ENCODE data around the gene TRIM26. TPM values are rescaled to one million over a fixed set of nuclear protein-coding genes. Genes with fewer than 3 reads are reported as not detected.

TRIM26 gene
- total and polyA plus RNA-seq, 2 of the 8 experiments (the other 6 are each of a cell fraction or from before 2014, with no cell fraction given): 21.5 to 32.3 TPM

DNA sequence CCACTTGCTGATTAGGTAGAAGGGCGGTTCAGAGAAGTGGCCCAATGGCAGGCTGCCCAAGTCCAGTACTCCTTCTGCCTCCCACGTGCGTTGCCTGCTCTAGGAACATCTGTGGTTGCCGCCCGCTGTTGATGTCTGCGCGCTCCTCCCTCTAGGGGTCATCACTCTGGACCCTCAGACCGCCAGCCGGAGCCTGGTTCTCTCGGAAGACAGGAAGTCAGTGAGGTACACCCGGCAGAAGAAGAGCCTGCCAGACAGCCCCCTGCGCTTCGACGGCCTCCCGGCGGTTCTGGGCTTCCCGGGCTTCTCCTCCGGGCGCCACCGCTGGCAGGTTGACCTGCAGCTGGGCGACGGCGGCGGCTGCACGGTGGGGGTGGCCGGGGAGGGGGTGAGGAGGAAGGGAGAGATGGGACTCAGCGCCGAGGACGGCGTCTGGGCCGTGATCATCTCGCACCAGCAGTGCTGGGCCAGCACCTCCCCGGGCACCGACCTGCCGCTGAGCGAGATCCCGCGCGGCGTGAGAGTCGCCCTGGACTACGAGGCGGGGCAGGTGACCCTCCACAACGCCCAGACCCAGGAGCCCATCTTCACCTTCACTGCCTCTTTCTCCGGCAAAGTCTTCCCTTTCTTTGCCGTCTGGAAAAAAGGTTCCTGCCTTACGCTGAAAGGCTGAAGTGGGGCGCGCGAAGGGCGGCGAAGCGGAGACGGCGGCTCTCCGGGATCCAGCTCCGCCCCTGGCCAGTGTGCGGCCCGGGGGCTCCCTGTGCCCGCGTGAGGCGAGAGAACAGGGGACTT lies 41.3 kb downstream of the TRIM26 start (continued):
- peak in 2 of 3 experiments; percentile 4 to 32; a peak in 1 of 4 replicates for TF ChIP-seq CTCF (IDR thresholded peaks at IDR 0.05; ENCODE audit: control extremely low read depth in 1 of 3, insufficient read depth in 1 of 3, low read depth in 1 of 3, low read length in 3 of 3)
- TF ChIP-seq, protein P1, sequence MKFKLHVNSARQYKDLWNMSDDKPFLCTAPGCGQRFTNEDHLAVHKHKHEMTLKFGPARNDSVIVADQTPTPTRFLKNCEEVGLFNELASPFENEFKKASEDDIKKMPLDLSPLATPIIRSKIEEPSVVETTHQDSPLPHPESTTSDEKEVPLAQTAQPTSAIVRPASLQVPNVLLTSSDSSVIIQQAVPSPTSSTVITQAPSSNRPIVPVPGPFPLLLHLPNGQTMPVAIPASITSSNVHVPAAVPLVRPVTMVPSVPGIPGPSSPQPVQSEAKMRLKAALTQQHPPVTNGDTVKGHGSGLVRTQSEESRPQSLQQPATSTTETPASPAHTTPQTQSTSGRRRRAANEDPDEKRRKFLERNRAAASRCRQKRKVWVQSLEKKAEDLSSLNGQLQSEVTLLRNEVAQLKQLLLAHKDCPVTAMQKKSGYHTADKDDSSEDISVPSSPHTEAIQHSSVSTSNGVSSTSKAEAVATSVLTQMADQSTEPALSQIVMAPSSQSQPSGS (IDR thresholded peaks at IDR 0.05; ENCODE audit: low read length): no peak
- no peak for TF ChIP-seq KDM1A (IDR thresholded peaks at IDR 0.05; ENCODE audit: borderline replicate concordance, low read length)
- 0 out of 2 replicates have a peak, but pooled peaks have one; percentile 9 for TF ChIP-seq TBP (IDR thresholded peaks at IDR 0.05; ENCODE audit: low read depth, low read length)
- TF ChIP-seq E2F6 (IDR thresholded peaks at IDR 0.05): peak; percentile 98
- 0 out of 2 replicates have a peak, but pooled peaks have one; percentile 20 for TF ChIP-seq TAF1 (IDR thresholded peaks at IDR 0.05; ENCODE audit: low read depth, low read length)
- no peak for TF ChIP-seq SIX5 (IDR thresholded peaks at IDR 0.05; ENCODE audit: low read depth, low read length)
- no peak for TF ChIP-seq POLR2A (IDR thresholded peaks at IDR 0.05; ENCODE audit: control extremely low read depth in 1 of 2, low read depth in 2 of 2, low read length in 2 of 2)
- TF ChIP-seq BRCA1 (IDR thresholded peaks at IDR 0.05; ENCODE audit: low read depth, low read length): 0 out of 2 replicates have a peak, but pooled peaks have one; percentile 26
- TF ChIP-seq MAX (IDR thresholded peaks at IDR 0.05): peak; percentile 98
- 0 out of 2 replicates have a peak, but pooled peaks have one; percentile 35 for TF ChIP-seq TEAD4 (IDR thresholded peaks at IDR 0.05; ENCODE audit: low read depth, low read length)
- 0 out of 2 replicates have a peak, but pooled peaks have one; percentile 50 for TF ChIP-seq CHD2 (IDR thresholded peaks at IDR 0.05; ENCODE audit: low read length)
